Peyer's patch (tissue), 4 donors: ENCODE data around the gene TNP2. TPM values are rescaled to one million over a fixed set of nuclear protein-coding genes. Genes with fewer than 3 reads are reported as not detected.

ENCODE experiments used
- DNase-seq, 3 donors: peaks; one replicate each; pipeline ENCODE4 v3.0.0-alpha.2; 2017 to 2019
- H3K27ac ChIP-seq, 4 donors: fragments of 200-600 bp; sonication (generic); one replicate each; pipeline ENCODE4 v1.5.1; 2016 to 2019
- H3K27me3 ChIP-seq, 2 donors: fragments of 200-600 bp; sonication (generic); one replicate each; pipeline ENCODE4 v1.5.1; 2019
- H3K36me3 ChIP-seq, 3 donors: fragments of 200-600 bp; sonication (generic); one replicate each; pipeline ENCODE4 v1.5.1; 2016 to 2019
- H3K4me1 ChIP-seq, 4 donors: fragments of 200-600 bp; sonication (generic); one replicate each; pipeline ENCODE4 v1.5.1; 2016 to 2019
- H3K4me3 ChIP-seq, 4 donors: fragments of 200-600 bp; sonication (generic); 1 replicate in 3 of 4; 2 replicates in 1 of 4; pipeline ENCODE4 v1.5.1; 2016 to 2019; ENCODE audit warnings: mild to moderate bottlenecking in 1 of 4
- H3K9me3 ChIP-seq, 4 donors: fragments of 200-600 bp; sonication (generic); one replicate each; pipeline ENCODE4 v1.5.1; 2016 to 2019; ENCODE audit warnings: mild to moderate bottlenecking in 1 of 4
- POLR2A ChIP-seq, 2 donors: fragments of 450-650 bp; IDR thresholded peaks; one replicate each; pipeline ENCODE4 v1.5.1; 2017; ENCODE audit warnings: antibody characterized with exemption in 2 of 2, mild to moderate bottlenecking in 2 of 2, moderate library complexity in 2 of 2
- total RNA-seq, 4 donors: library from RNA; depleted of rRNA; stranded (reverse); fragments of >200 nt; gene quantifications; one replicate each; pipeline ENCODE4 v1.1.0, GENCODE V29; 2016
- TF ChIP-seq, protein P1 (sequence below), 6 experiments: fragments of 450-650 bp in 4 of 6; fragments of 200-600 bp in 2 of 6; sonication (generic) in 1 of 6; IDR thresholded peaks; one replicate each; pipeline ENCODE4 v1.5.1; 2017 to 2019; ENCODE audit warnings: antibody characterized with exemption in 6 of 6, mild to moderate bottlenecking in 3 of 6, moderate library complexity in 1 of 6

The TNP2 gene
- total RNA-seq, 4 donors from 2014 or later, result not detected

DNA sequence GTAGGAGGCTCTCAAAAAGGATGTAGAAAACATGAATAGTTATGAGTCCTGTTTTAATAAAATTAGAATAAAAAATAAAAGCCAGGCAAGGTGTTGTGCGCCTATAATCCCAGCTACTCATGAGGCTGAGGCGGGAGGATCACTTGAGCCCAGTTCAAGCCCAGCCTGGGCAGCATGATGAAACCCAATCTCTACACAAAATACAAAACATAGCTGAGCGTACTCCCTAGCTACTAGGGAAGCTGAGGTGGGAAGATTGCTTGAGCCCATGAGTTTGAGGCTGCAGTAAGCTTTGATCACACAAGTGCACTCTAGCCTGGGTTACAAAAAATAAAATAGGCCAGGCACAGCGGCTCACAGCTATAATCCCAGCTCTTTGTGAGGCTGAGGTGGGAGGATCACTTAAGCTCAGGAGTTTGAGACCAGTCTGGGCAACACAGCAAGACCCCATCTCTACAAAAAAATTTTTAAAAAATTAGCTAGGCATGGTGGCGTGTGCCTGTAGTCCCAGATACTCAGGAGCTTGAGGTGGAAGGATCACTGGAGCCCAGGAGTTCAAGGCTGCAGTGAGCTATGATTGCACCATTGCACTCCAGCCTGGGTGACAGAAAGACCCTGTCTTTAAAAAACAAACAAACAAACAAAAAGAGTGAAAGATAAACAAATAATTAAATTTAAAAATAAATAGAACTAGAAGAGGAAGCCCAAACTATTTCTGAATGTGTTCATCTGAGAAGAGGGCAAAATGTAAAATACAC is 29.2 kb upstream of the TNP2 start:
- TF ChIP-seq POLR2A (IDR thresholded peaks at IDR 0.05), result no peak
- TF ChIP-seq, protein P1, sequence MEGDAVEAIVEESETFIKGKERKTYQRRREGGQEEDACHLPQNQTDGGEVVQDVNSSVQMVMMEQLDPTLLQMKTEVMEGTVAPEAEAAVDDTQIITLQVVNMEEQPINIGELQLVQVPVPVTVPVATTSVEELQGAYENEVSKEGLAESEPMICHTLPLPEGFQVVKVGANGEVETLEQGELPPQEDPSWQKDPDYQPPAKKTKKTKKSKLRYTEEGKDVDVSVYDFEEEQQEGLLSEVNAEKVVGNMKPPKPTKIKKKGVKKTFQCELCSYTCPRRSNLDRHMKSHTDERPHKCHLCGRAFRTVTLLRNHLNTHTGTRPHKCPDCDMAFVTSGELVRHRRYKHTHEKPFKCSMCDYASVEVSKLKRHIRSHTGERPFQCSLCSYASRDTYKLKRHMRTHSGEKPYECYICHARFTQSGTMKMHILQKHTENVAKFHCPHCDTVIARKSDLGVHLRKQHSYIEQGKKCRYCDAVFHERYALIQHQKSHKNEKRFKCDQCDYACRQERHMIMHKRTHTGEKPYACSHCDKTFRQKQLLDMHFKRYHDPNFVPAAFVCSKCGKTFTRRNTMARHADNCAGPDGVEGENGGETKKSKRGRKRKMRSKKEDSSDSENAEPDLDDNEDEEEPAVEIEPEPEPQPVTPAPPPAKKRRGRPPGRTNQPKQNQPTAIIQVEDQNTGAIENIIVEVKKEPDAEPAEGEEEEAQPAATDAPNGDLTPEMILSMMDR (IDR thresholded peaks at IDR 0.05), result no peak
- H3K27me3 ChIP-seq, result no peaks in the 10 kb centered on the region
- H3K27ac ChIP-seq, result peak overlapping the region in 1 of 4 donors; percentile 77
- no peaks in the 10 kb centered on the region for H3K9me3 ChIP-seq
- no peak overlapping the region for H3K4me3 ChIP-seq
- no peaks in the 10 kb centered on the region for H3K36me3 ChIP-seq
- H3K4me1 ChIP-seq, result peaks cover 4 to 21% (median 15%) of the 10 kb centered on the region in 4 donors
- DNase-seq, result no peak

DNA sequence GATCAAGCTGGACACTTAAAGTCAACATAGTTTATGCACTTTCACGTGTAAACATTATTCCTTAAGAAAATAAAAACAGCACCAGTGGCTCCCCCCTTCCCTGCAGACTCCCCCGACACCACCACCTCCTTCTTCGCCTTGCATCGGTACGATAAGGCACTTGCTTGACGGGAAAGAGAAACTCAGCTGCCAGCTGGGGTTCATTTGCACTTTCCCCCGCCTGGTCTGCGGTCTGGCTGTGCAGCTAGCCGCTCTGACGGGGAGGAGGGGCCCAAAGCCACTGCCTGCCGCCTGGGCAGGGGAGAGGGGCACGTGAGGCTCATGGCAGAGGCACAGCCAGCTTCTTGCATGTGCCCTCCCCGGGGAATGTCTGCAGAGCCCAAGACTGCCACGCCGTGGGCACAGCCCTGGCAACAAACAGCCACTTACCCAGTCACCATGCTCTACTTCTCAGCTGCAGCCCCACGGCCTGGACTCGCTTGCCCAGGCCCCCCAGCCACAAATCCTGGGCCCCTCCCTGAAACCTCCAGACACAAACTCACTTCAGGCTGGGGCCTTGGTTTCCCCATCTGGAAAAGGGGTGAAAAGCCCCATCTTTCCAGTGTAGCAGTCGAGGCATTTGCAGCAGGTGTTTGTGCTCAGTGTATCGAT is 28.5 kb upstream of the TNP2 start:
- peak overlapping the region in 3 of 4 donors; percentile 23 to 38 (median 31) for H3K4me3 ChIP-seq

DNA sequence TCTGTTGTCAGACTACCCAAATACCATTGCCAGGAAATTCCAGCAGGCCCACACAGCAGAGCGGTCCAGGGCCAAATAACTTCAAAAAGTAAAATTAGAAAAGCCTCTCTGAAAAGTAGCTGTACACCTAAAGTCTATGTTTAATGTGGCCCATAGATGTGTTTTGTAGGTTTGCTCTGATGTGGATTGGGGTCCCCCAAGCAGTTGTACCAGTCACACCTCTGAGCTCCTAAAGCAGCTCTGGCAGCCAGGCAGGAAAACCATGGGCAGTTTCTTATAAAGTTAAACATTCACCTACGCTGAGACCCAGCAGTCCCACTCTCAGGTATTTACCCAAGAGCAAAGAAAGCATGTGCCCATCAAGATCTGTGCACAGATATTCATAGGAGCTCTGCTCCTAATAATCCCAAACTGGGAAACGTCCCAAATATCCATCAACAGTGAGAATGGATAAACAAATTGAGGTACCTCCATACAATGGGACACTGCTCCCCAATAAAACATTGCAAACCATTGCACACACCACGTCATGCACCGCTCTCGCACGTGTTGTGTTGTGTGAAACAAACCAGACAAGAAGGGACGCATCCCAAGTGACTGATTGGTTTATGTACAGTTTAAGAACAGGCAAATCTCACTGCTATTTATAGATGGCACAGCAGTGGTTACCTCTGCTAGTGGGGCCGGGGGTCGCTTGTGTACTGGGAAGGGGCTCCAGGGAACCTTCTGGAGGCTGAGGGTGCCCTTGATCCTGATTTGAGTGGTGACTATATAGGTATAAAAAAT is 27.8 kb upstream of the TNP2 start:
- Histone ChIP-seq H3K4me3 (peak overlapping the region in 3 of 4 donors; percentile 23 to 38 (median 31)), H3K4me1 (peaks cover 4 to 21% (median 15%) of the 10 kb centered on the region in 4 donors), H3K27ac (peak overlapping the region in 1 of 4 donors; percentile 77), H3K36me3 (no peaks in the 10 kb centered on the region), H3K27me3 (no peaks in the 10 kb centered on the region), H3K9me3 (no peaks in the 10 kb centered on the region)
- DNase-seq, result peak in 1 of 3 donors; percentile 56
- TF ChIP-seq, protein P1 (IDR thresholded peaks at IDR 0.05), result no peak
- TF ChIP-seq POLR2A (IDR thresholded peaks at IDR 0.05), result no peak

More for the DNA sequence above, 28.5 kb upstream of the TNP2 start:
- Histone ChIP-seq H3K4me1 (peaks cover 4 to 21% (median 15%) of the 10 kb centered on the region in 4 donors), H3K36me3 (no peaks in the 10 kb centered on the region), H3K27ac (peak overlapping the region in 1 of 4 donors; percentile 77), H3K27me3 (no peaks in the 10 kb centered on the region), H3K9me3 (no peaks in the 10 kb centered on the region)
- peak; percentile 66 to 94 (median 92) for DNase-seq
- TF ChIP-seq, protein P1 (IDR thresholded peaks at IDR 0.05), result peak in 4 of 6 experiments; percentile 7 to 25 (median 18)
- TF ChIP-seq POLR2A (IDR thresholded peaks at IDR 0.05), result no peak

DNA sequence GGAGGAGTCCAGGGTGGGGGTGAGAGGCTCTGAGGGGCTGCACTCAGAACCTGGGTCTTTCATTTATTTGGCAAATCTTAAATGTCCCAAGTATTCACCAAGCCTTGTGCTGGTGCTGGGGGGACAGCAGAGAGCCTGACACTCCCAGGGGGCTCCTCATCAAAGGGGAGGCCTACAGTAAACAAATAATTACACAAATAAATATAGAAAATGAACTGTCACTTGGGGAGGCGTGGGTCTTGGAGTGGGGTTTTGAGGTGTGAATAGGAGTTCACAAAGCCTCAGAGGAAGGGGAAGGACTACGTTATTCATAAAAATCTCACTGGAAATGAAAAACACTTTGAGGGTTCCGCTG is 27.2 kb upstream of the TNP2 start:
- Histone ChIP-seq H3K9me3 (no peaks in the 10 kb centered on the region), H3K27ac (peak overlapping the region in 1 of 4 donors; percentile 77), H3K4me3 (no peak overlapping the region), H3K36me3 (no peaks in the 10 kb centered on the region), H3K27me3 (no peaks in the 10 kb centered on the region), H3K4me1 (peaks cover 4 to 21% (median 15%) of the 10 kb centered on the region in 4 donors)
- no peak for DNase-seq
- TF ChIP-seq, protein P1 (IDR thresholded peaks at IDR 0.05), result no peak
- TF ChIP-seq POLR2A (IDR thresholded peaks at IDR 0.05), result no peak

DNA sequence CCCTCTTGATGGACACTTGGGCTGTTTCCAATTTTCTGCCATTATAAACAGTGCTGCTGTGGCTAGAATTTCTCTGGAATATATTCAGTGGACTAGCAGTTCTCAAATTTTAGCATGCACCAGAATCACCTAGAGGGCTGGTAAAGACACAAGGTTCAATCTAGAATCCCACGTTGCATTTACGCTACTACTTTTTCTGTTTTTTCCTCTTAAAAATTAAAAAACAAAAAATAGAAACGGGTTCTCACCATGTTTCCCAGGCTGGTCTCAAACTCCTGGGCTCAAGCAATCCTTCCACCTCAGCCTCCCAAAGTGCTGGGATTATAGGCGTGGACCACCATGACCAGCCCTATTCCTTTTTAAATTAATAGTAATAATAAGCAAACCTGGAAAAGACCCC is 26.5 kb upstream of the TNP2 start:
- Histone ChIP-seq H3K4me1 (peaks cover 4 to 21% (median 15%) of the 10 kb centered on the region in 4 donors), H3K36me3 (no peaks in the 10 kb centered on the region), H3K27me3 (no peaks in the 10 kb centered on the region), H3K4me3 (no peak overlapping the region), H3K27ac (no peak overlapping the region), H3K9me3 (no peaks in the 10 kb centered on the region)
- TF ChIP-seq, protein P1 (IDR thresholded peaks at IDR 0.05), result no peak
- no peak for TF ChIP-seq POLR2A (IDR thresholded peaks at IDR 0.05)
- DNase-seq, result no peak
